NCI-H1048 (cell line): ENCODE measurements around the gene ZNF581.

Experiments
- DNase-seq: peaks from one replicate; lab custom pipeline; 2025; lab: John Stamatoyannopoulos, UW

Gene ZNF581

DNA sequence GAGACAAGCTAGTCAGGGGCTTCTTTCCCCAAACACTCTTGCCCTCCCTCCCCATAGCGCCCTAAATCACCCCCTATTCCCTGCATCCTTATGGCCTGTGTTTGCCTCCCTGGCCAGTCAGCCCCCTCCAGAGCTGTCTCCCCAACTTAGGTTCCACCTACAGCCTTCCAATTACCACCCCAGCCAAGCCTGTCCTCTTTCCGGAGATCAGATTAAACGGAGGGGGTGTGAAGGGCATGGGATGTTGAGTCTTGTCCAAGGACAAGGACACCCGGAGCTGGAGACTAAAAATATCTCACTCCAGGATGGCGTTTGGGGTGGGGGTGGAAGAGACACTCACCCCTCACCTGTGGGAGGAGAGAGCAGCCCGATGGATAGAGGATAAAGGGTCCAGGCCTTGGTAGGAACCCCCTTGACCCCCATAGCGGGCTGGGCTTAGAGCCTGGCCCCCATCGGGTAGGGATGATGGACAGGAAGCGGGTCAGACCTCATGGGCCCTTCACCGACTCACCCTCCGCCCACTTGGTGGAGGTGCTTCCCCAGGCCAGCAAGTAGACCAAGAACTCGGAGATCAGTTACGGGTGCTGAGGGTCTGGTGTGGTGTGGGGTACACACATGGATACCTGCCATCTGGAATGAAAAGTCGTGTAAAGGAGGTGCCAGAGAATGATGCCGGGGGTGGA, 32.0 kb upstream of the ZNF581 start:
- no peak for DNase-seq

DNA sequence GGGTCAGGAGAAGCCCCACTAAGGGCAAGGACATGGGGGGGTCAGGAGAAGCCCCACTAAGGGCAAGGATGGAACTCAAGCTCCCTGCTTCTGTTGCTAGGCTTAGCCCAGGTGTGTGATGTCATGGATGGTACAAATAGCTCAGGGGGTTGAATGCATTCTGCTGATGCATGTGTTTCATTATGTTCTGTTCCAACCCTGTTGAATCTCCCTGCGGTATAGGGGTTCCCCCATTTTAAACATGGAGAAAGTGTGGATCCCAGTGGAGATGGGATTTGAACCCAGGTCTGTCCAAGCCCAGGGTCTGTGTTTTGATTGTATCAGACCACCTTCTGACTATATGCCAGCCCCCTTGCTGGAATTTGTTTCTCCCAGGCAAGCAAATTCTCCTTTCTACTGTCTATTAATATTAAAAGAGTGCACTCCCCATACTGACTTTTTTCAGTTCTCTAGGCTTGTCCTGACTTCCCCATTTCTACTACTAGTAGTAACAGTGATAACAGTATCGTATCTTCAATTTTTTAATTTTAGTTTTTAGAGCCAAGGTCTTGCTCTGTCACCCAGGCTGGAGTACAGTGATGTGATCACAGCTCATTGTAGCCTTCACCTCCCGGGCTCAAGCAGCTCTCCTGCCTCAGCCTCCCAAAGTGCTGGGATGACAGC, 31.3 kb upstream of the ZNF581 start:
- DNase-seq = no peak

DNA sequence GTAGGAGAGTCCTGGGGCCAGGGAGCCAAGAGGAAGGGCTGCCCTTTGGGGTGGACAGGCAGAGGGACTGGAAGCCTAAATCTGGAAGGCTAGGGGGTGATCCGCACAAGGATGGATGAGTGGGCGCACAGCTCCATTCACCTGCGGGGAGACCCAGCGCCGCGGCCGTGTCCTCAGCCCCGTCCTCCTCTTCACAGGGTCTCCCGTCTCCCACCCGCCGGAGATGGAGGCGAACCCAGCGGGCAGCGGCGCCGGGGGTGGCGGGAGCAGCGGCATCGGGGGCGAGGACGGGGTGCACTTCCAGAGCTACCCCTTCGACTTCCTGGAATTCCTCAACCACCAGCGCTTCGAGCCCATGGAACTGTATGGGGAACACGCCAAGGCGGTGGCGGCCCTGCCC, 30.1 kb upstream of the ZNF581 start:
- DNase-seq = no peak

DNA sequence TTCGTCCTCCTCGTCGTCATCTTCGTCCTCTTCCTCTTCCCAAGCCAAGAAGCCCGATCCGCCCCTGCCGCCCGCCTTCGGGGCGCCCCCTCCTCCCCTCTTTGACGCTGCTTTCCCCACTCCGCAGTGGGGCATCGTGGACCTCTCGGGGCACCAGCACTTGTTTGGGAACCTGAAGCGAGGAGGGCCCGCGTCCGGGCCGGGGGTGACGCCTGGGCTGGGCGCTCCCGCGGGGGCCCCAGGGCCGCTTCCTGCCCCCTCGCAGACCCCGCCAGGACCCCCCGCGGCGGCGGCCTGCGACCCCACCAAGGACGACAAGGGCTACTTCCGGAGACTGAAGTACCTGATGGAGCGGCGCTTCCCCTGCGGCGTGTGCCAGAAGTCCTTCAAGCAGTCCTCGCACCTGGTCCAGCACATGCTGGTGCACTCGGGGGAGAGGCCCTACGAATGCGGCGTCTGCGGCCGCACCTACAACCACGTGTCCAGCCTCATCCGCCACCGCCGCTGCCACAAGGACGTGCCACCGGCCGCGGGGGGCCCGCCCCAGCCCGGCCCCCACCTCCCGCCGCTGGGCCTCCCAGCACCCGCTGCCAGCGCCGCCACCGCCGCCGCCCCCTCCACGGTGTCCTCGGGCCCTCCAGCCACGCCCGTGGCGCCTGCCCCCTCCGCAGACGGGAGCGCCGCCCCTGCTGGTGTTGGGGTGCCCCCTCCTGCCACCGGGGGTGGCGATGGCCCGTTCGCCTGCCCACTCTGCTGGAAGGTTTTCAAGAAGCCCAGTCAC, 29.3 kb upstream of the ZNF581 start:
- no peak for DNase-seq

DNA sequence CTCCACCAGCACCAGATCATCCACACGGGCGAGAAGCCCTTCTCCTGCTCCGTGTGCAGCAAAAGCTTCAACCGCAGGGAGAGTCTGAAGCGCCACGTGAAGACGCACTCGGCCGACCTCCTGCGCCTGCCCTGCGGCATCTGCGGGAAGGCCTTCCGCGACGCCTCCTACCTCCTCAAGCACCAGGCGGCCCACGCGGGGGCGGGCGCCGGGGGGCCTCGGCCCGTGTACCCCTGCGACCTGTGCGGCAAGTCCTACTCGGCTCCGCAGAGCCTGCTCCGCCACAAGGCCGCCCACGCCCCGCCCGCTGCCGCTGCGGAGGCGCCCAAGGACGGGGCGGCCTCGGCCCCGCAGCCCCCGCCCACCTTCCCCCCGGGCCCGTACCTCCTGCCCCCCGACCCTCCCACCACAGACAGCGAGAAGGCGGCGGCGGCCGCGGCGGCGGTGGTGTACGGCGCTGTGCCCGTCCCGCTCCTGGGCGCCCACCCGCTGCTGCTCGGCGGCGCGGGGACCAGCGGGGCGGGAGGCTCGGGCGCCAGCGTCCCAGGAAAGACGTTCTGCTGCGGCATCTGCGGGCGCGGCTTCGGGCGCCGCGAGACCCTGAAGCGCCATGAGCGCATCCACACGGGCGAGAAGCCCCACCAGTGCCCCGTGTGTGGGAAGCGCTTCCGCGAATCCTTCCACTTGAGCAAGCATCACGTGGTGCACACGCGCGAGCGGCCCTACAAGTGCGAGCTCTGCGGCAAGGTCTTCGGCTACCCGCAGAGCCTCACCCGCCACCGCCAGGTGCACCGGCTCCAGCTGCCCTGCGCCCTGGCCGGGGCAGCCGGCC, 28.5 kb upstream of the ZNF581 start:
- no peak for DNase-seq

DNA sequence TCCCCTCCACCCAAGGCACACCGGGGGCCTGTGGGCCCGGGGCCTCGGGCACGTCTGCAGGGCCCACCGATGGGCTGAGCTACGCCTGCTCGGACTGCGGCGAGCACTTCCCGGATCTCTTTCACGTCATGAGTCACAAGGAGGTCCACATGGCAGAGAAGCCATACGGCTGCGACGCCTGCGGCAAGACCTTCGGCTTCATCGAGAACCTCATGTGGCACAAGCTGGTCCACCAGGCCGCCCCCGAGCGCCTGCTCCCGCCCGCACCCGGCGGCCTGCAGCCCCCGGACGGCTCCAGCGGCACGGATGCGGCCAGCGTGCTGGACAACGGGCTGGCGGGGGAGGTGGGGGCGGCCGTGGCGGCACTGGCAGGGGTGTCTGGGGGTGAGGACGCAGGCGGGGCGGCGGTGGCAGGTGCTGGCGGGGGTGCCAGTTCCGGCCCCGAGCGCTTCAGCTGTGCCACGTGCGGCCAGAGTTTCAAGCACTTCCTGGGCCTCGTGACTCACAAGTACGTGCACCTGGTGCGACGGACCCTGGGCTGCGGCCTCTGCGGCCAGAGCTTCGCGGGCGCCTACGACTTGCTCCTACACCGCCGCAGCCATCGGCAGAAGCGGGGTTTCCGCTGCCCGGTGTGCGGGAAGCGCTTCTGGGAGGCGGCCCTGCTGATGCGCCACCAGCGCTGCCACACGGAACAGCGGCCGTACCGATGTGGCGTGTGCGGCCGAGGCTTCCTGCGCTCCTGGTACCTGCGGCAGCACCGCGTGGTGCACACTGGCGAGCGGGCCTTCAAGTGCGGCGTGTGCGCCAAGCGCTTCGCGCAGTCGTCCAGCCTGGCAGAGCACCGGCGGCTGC, 27.7 kb upstream of the ZNF581 start:
- DNase-seq = no peak

DNA sequence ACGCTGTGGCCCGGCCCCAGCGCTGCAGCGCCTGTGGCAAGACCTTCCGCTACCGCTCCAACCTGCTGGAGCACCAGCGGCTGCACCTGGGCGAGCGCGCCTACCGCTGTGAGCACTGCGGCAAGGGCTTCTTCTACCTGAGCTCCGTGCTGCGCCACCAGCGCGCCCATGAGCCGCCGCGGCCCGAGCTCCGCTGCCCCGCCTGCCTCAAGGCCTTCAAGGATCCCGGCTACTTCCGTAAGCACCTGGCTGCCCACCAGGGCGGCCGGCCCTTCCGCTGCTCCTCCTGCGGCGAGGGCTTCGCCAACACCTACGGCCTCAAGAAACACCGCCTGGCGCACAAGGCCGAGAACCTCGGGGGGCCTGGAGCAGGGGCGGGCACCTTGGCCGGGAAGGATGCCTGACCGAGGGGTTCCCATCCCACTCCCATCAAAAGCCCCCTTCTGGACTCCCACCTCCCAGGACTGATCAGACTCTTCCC, 27.0 kb upstream of the ZNF581 start:
- no peak for DNase-seq

DNA sequence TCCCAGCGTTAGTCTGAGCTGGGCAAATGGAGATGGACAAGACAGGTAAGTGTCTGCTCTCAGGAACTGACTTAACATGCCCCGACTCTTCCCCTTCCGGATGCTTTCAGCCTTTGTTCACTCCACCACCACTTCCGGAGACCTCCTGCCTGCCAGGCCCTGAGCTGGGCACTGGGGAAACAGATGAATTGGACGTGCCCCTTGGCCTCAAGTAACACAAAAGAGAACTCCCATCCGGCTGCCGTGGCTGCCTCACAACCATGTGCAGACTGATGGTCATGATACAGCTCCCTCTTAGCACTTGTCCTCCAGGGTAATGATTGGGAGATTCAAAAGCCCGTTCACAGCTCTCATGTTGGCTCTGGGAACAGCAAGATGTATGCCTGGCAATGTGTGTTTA, 26.0 kb upstream of the ZNF581 start:
- no peak for DNase-seq

DNA sequence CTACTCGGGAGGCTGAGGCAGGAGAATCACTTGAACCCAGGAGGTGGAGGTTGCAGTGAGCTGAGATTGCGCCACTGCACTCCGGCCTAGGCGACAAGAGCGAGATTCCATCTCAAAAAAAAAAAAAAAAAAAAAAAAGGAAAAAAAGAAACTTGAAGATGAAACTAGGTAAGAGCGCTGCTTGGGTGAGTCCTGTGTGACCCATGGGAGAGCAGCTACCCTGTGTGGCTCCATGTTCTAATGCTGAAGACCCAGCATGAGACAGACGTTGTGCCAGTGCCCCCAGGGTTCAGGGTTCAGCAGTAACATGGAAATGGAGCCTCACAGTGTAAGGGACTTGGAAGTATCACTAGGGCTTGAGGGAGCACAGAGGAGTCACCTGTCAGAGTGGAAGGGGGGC, 25.0 kb upstream of the ZNF581 start:
- no peak for DNase-seq

DNA sequence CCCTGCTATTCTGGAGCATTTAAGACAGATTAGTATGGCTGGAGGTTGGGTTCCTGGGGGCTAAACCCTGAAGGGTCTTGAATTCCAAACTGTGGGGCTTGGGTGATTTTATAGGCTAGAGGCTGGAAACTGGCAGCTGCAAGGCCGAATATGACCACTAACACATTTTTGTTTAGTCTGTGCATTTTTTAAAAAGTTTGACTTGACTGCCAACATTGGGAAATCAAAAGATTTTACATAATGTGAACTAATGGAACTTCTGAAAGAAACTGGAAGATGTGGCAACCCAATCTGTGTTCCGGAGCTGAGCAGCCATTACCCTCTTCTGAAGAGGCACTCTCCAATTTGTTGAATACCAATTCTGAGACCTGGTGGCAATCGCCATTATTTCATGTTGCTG, 24.2 kb upstream of the ZNF581 start:
- DNase-seq = no peak

DNA sequence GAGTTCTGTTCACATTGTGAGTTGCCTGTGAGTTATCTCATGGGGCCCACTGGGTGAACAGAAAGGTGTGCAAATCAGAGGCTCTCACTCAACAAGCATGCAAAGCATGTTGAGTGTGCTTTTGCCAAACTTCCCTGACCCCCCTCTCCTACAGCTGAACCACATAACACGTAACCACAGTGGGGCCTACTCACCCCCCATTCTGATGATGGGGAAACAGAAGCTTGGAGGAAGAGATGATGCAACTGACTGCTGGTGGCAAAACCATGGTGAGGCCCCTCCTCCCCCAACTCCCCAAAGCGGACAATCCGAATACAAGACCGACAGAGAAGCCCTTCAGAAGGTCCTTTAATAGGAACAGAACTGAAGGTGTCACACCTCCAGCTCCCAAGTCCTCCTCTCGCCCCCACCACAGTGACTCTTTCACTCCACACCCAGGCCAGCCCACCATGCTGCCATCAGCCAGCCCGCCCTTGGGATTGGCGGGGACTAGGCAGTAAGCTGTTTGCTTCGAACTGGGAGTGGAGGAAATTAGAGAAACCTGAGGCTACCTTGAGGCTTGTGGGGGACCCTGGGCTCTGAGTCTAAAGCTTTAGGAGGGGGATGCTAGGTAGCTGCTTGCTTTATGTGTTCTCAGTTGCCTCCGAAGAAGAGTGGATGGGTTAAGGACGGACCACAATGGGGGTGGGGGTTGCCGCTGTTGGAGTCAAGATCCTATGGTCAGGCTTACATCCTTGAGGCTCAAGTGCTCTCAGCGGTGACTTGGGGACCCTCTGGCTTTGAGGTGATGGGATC, 22.8 kb upstream of the ZNF581 start:
- DNase-seq = no peak

DNA sequence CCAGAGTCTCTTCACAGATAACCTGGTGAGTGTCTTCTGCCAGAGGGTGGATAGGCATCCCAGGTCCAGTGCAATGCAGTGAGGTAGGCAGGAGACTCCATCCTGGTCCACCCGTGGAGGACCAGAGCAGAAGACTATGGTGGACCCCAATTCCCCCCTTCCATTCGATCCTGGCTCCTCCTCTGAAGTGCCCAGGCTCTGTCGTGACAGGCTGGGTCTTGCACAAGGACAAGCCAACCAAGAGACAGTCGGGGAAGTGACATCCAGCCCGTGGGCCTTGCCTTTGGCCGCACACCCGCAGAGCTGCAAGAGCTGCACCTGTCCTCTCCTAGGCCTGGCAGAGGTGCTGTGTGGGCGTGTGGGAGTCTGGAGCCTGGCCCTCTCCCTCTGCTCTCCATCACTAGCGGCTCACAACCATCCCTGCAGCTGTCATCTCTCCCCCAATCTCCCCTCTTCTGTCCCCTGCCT, 22.2 kb upstream of the ZNF581 start:
- no peak for DNase-seq

DNA sequence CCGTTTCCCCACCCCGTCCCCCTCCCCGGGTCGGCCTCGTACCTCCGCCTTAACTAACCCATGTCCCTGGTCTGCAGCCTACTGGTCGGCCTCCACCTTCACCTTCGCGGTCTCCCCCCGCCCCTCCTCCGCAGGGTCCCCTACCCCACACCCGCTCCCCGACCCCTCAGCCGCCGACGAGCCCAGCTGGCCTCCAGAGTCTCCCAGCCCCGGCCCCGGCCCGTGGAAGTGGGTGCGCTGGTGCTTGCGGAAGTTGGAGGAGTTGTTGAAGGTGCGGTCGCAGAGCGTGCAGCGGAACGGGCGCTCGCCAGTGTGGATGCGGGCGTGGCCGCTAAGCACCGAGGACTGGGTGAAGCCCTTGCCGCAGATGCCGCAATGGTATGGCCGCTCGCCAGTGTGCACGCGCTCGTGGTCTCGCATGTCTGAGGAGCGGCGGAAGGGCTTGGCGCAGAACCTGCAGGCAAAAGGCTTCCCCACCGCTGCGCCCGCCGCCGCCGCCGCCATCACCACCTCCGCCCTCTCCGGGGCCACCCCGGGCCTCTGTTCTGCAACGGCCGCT, 21.7 kb upstream of the ZNF581 start:
- DNase-seq = no peak

DNA sequence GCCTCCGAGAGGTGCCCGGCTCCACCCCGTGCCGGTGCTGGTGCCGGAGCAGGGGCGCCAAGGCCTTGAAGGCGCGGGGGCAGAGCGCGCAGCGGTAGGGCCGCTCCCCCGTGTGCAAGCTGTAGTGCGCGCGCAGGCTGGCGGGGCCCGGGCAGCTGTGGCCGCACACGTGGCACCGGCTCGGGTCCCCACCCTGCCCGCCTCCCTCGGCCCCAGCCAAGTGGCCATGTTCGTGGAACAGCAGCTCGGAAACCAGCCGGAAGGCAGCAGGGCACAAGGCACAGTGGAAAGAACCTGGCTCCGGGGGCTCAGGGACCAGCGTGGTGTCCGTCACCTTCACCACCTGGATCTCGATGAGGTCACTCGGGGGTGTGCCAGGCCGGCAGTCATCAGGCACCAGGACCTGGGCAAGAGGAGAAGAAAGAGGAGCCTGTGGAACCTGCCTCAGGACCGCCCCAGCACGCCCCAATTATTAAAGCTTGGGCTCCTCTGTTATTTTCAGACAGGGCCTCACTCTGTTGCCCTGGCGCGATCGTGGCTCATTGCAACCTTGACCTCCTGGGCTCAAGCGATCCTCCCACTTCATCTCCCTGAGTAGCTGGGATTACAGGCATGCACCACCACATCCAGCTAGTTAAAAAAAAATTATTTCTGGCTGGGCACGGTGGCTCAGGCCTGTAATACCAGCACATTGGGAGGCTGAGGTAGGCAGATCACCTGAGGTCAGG, 21.0 kb upstream of the ZNF581 start:
- no peak for DNase-seq

DNA sequence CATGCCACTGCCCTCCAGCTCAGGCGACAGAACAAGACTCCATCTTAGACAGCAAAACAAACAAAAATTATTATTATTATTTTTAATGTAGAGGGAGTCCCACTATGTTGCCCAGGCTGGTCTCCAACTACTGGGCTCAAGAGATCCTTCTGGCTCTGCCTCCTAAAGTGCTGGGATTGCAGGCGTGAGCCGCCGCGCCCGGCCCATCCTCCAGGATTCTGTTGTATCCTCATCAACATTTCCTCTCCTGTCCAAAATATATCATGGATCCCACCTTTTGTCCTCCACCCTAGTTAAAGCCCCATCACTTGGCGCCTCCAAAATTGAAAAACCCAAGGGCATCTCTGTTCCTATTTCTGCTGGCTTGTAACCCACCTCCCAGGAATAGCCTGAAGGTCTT, 20.3 kb upstream of the ZNF581 start:
- DNase-seq = no peak

DNA sequence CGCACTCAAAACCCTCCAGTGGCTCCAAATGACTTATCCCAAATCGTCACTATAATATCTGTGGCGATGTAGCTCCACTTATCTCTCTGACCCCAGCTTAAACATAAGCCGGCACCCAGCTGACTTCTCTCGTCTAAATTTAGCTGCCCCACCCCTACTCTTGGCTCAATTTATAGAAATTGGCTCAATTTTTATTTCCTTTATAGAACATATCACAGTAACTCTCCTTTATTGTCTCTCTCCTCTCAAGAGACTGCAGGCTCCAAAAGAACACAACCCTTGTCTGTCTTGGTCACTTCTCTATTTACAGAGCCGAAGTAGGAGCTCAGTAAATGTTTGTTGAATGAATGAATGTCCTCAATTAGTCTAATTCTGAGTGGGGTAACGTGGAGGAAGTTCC, 19.9 kb upstream of the ZNF581 start:
- no peak for DNase-seq

DNA sequence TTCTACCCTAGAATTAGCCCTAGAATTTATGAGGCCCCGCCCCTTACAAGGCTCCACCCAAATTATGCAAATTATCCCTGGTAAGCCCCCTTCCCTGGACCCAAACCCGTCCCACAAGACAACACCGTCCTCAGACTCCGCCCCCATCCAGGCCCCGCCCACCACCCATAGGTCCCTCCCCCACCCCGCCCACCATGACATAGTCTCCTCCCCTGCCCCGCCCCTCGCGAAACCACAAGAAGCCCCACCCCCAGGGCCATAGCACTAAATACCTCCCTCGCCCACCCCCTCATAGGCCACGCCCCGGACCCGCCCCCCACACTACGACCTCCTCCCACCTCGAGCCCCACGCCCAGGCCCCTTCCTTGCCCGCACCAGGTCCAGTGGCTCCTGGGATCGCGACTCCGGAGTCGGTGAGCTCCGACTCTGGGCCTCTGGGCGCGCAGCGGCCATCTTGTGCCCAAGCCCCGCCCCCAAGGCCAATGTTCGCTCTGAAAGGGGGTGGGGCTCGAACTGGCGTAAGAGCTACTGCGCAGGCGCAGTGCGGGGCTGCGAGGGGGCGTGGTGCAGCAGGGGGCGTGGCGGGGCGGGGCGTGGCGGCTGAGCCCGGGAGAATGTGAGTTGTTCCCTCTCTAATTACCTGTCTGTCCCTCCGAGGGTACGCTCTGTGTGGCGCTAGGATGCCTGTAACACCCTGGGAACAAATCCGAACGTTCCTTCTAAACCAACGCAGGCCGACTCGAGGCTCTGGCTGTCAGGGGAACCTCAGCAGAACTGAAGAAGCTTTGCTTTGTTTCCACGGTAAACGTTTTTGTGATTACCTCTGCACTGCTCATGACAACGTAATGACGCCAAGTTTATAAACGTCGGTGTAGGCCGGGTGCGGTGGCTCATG, 19.1 kb upstream of the ZNF581 start, which contains the start of gene ZNF784:
Gene ZNF784 (minus strand): TSS at position 458 of the 895 bp plus-strand sequence. CDS start 5 bp downstream, at position 453.
- DNase-seq = peak; percentile 79

DNA sequence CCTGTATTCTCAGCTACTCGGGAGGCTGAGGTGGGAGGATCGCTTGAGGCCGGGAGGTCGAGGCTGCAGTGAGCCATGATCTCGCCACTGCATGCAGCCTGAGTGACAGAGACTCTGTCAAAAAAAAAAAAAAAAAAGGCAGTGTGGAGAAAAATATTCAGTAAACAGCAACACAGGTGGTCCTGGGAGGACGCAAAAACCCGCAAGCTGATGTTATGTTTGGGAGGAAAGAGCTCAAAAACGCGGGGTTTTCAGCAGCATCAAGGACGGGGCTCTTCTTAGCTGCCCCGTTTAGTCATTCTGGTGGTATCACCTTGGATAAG, 18.5 kb upstream of the ZNF581 start:
- DNase-seq = no peak
